H1 (cell line): ENCODE measurements around the gene FMN2. TPM values are rescaled to one million over a fixed set of nuclear protein-coding genes. Genes with fewer than 3 reads are reported as not detected.

Experiments used
- CTCF ChIA-PET: fragments of 300-600 bp; sonication (Branson Sonifier 250); formaldehyde crosslinking; loops from one replicate; lab custom pipeline; 2021; ENCODE audit not compliant: partially characterized antibody; lab: Charles Lee
- POLR2A ChIA-PET: fragments of 300-600 bp; sonication (Branson Sonifier 250); formaldehyde crosslinking; loops from one replicate; lab custom pipeline; 2021; ENCODE audit warnings: inconsistent platforms; ENCODE audit not compliant: partially characterized antibody; lab: Charles Lee
- DNase-seq, 2 experiments: peaks; one replicate each; pipeline versions ENCODE4 v3.0.0 to v3.0.0-alpha.2; 2010 to 2022; ENCODE audit warnings: low spot score in 2 of 2, low read depth in 1 of 2, mixed read lengths in 1 of 2
- FAIRE-seq: peaks from 2 replicates; lab custom pipeline; 2011; peaks lifted over from hg19 to GRCh38; lab: Jason Lieb, UNC
- H2AFZ ChIP-seq: 2 replicates; pipeline ENCODE4 v1.8.1; 2012; ENCODE audit warnings: low read length, inconsistent platforms
- H2AK5ac ChIP-seq: 2 replicates; pipeline ENCODE4 v1.6.1; 2013; ENCODE audit warnings: low read depth, low read length
- H2BK120ac ChIP-seq: replicated peaks from 2 replicates; pipeline ENCODE3; 2013; ENCODE audit warnings: low read depth, low read length, inconsistent platforms
- H2BK12ac ChIP-seq: 2 replicates; pipeline ENCODE4 v1.6.1; 2013; ENCODE audit warnings: low read depth, low read length
- H2BK15ac ChIP-seq: 2 replicates; pipeline ENCODE4 v1.6.1; 2013; ENCODE audit warnings: low read length
- H2BK20ac ChIP-seq: 2 replicates; pipeline ENCODE4 v1.6.1; 2013; ENCODE audit warnings: low read length
- H2BK5ac ChIP-seq: 2 replicates; pipeline ENCODE4 v1.6.1; 2013; ENCODE audit warnings: low read depth, low read length
- H3K14ac ChIP-seq: 2 replicates; pipeline ENCODE4 v1.6.1; 2013; ENCODE audit warnings: inconsistent platforms; ENCODE audit not compliant: insufficient read length
- H3K18ac ChIP-seq: 2 replicates; pipeline ENCODE4 v1.6.1; 2013; ENCODE audit warnings: low read length; ENCODE audit errors: extremely low read depth
- H3K23ac ChIP-seq: 2 replicates; pipeline ENCODE4 v1.6.1; 2013; ENCODE audit warnings: inconsistent platforms; ENCODE audit not compliant: insufficient read length
- H3K23me2 ChIP-seq: 2 replicates; pipeline ENCODE4 v1.6.1; 2013; ENCODE audit warnings: low read depth, low read length
- H3K27ac ChIP-seq: 2 replicates; pipeline ENCODE4 v1.6.1; 2011; ENCODE audit warnings: low read depth, low read length, inconsistent platforms
- H3K27me3 ChIP-seq, 4 experiments: replicated peaks in 1 of 4; 1 replicate in 1 of 4; 2 replicates in 3 of 4; pipeline versions ENCODE4 v1.6.1 to v1.8.1; 2011 to 2013; ENCODE audit warnings: low read length in 3 of 4, mild to moderate bottlenecking in 3 of 4, inconsistent platforms in 2 of 4, mixed read lengths in 2 of 4, moderate library complexity in 1 of 4; ENCODE audit not compliant: control insufficient read depth in 3 of 4, insufficient read depth in 3 of 4; ENCODE audit errors: extremely low read depth in 1 of 4
- H3K36me3 ChIP-seq, 4 experiments: 2 replicates each; pipeline versions ENCODE4 v1.6.1 to v1.8.1; 2011 to 2013; ENCODE audit warnings: mild to moderate bottlenecking in 4 of 4, low read length in 3 of 4, moderate library complexity in 2 of 4, control low read depth in 1 of 4, inconsistent platforms in 1 of 4; ENCODE audit not compliant: insufficient read depth in 4 of 4, control insufficient read depth in 2 of 4
- H3K4ac ChIP-seq: replicated peaks from 2 replicates; pipeline ENCODE3; 2013; ENCODE audit warnings: low read length, low read depth, mixed read lengths, inconsistent platforms; ENCODE audit not compliant: insufficient read length
- H3K4me1 ChIP-seq, 4 experiments: replicated peaks in 1 of 4; 1 replicate in 1 of 4; 2 replicates in 3 of 4; pipeline versions ENCODE4 v1.6.1 to v1.8.1; 2011 to 2013; ENCODE audit warnings: low read length in 3 of 4, inconsistent platforms in 2 of 4, mixed read lengths in 1 of 4; ENCODE audit not compliant: insufficient read depth in 4 of 4, control insufficient read depth in 3 of 4
- H3K4me2 ChIP-seq, 2 experiments: 2 replicates each; pipeline versions ENCODE4 v1.6.1 to v1.8.1; 2011 to 2013; ENCODE audit warnings: low read depth in 2 of 2, low read length in 2 of 2, control low read depth in 1 of 2, inconsistent platforms in 1 of 2, mild to moderate bottlenecking in 1 of 2; ENCODE audit not compliant: insufficient read depth in 1 of 2
- H3K4me3 ChIP-seq, 4 experiments: fragments of 200-600, 300-600 bp in 1 of 4; sonication (generic), shearing (Covaris generic), sonication (Bioruptor Twin) in 1 of 4; 2 replicates each; pipeline versions ENCODE4 v1.5.1 to v1.8.1; 2011 to 2016; ENCODE audit warnings: low read length in 4 of 4, low read depth in 3 of 4, control low read depth in 2 of 4, inconsistent platforms in 2 of 4, mild to moderate bottlenecking in 2 of 4, mixed read lengths in 1 of 4, moderate library complexity in 1 of 4; ENCODE audit not compliant: insufficient read depth in 2 of 4; ENCODE audit errors: extremely low read depth in 1 of 4
- H3K56ac ChIP-seq: replicated peaks from 2 replicates; pipeline ENCODE3; 2013; ENCODE audit warnings: low read depth, mild to moderate bottlenecking, mixed read lengths, low read length, inconsistent platforms; ENCODE audit not compliant: insufficient read length
- H3K79me1 ChIP-seq: 2 replicates; pipeline ENCODE4 v1.6.1; 2013; ENCODE audit warnings: low read depth, low read length, control low read depth
- H3K79me2 ChIP-seq, 2 experiments: 2 replicates each; pipeline versions ENCODE4 v1.6.1 to v1.8.1; 2012 to 2013; ENCODE audit warnings: low read length in 2 of 2, mild to moderate bottlenecking in 2 of 2, inconsistent platforms in 1 of 2; ENCODE audit not compliant: insufficient read depth in 2 of 2, control insufficient read depth in 1 of 2
- H3K9ac ChIP-seq, 4 experiments: replicated peaks in 1 of 4; 1 replicate in 1 of 4; 2 replicates in 3 of 4; pipeline versions ENCODE4 v1.6.1 to v1.8.1; 2011 to 2013; ENCODE audit warnings: low read depth in 3 of 4, low read length in 3 of 4, control low read depth in 2 of 4, mild to moderate bottlenecking in 2 of 4, moderate library complexity in 2 of 4, inconsistent platforms in 1 of 4; ENCODE audit errors: extremely low read depth in 1 of 4
- H3K9me3 ChIP-seq, 2 experiments: 2 replicates each; pipeline versions ENCODE4 v1.6.1 to v1.8.1; 2012 to 2013; ENCODE audit warnings: mild to moderate bottlenecking in 2 of 2, moderate library complexity in 2 of 2, control low read depth in 1 of 2, inconsistent platforms in 1 of 2, low read depth in 1 of 2, low read length in 1 of 2, mixed read lengths in 1 of 2; ENCODE audit not compliant: insufficient read depth in 2 of 2
- H4K20me1 ChIP-seq, 2 experiments: replicated peaks in 1 of 2; 2 replicates each; pipeline versions ENCODE3 to v1.8.1; 2011 to 2013; ENCODE audit warnings: inconsistent platforms in 2 of 2, low read length in 2 of 2, mild to moderate bottlenecking in 1 of 2; ENCODE audit not compliant: insufficient read depth in 2 of 2, control insufficient read depth in 1 of 2
- H4K5ac ChIP-seq: 2 replicates; pipeline ENCODE4 v1.6.1; 2013; ENCODE audit warnings: low read length, low read depth, mixed read lengths, inconsistent platforms; ENCODE audit not compliant: insufficient read length
- H4K8ac ChIP-seq: 2 replicates; pipeline ENCODE4 v1.8.0; 2013; ENCODE audit warnings: mild to moderate bottlenecking, moderate library complexity, low read length, inconsistent platforms; ENCODE audit not compliant: insufficient read depth; ENCODE audit errors: extremely low read depth
- H4K91ac ChIP-seq: replicated peaks from 2 replicates; pipeline ENCODE3; 2013; ENCODE audit warnings: low read length, mixed read lengths, inconsistent platforms; ENCODE audit not compliant: insufficient read length
- ASH2L ChIP-seq: fragments of 200-600, 300-600 bp; sonication (generic); IDR thresholded peaks from one replicate; pipeline ENCODE4 v1.7.1; 2017; ENCODE audit warnings: low read length
- RBBP5 ChIP-seq: IDR thresholded peaks from 2 replicates; pipeline ENCODE4 v1.7.1; 2012; ENCODE audit warnings: low read depth, mild to moderate bottlenecking, inconsistent platforms, low read length, moderate library complexity, borderline replicate concordance
- RNF2 ChIP-seq: fragments of 200-900, 300-1000 bp; sonication (generic); IDR thresholded peaks from 2 replicates; pipeline ENCODE4 v1.7.1; 2016; ENCODE audit warnings: borderline replicate concordance, low read depth, mild to moderate bottlenecking, antibody characterized with exemption, low read length; ENCODE audit not compliant: poor library complexity, severe bottlenecking; ENCODE audit errors: missing control alignments
- SIN3A ChIP-seq, 2 experiments: IDR thresholded peaks in 1 of 2; conservative IDR thresholded peaks in 1 of 2; 2 replicates each; pipeline ENCODE4 v1.6.1; 2011 to 2012; ENCODE audit warnings: low read length in 2 of 2, improper control_type of control experiment in 1 of 2, low read depth in 1 of 2, mild to moderate bottlenecking in 1 of 2
- WGBS, 2 experiments: shearing (Covaris generic) in 1 of 2; methylation state at CpG; one replicate each; pipeline versions ENCODE4 v1.1.6 to v1.1.7; 2013 to 2015; ENCODE audit warnings: low lambda C conversion rate in 2 of 2, mixed read lengths in 2 of 2, inconsistent platforms in 1 of 2, low coverage in 1 of 2, missing lambda C conversion rate in 1 of 2; ENCODE audit not compliant: insufficient replicate concordance in 2 of 2, insufficient coverage in 1 of 2, insufficient read length in 1 of 2; ENCODE audit errors: extremely low coverage in 1 of 2, missing lambda C conversion rate in 1 of 2; 5-methylcytosine and 5-hydroxymethylcytosine counted together
- polyA plus RNA-seq, 7 experiments: library from polyadenylated mRNA; depleted of rRNA in 3 of 7; stranded (reverse) in 5 of 7; unstranded in 2 of 7; fragments of >200 nt in 5 of 7; fragments of 200-250 nt in 2 of 7; gene quantifications; 1 replicate in 5 of 7; 2 replicates in 1 of 7; 4 replicates in 1 of 7; pipeline versions ENCODE4 v1.2.1 to v1.2.3, GENCODE V29; 2011 to 2013; ENCODE audit warnings: missing spikeins in 2 of 7, mixed read lengths in 2 of 7
- total RNA-seq: library from RNA; stranded (reverse); fragmentation: NEBNext Ultra II Directional; extraction: Animal tissue kit (Norgen Biotek cat#: 25700); gene quantifications from 2 replicates; pipeline ENCODE4 v1.2.1, GENCODE V29; 2021

Gene FMN2
- total and polyA plus RNA-seq, 2 of the 8 experiments (the other 6 are each of a cell fraction or from before 2014, with no cell fraction given): 0.83 to 2.0 TPM

GRCh38 chr1:240349695-240350094 lies 258.0 kb downstream of the FMN2 start:
- FAIRE-seq (no peak), DNase-seq (no peak)
- no peak overlapping the region for H4K91ac ChIP-seq
- H3K23me2 ChIP-seq: no peaks in the 10 kb centered on the region
- no peaks in the 10 kb centered on the region for H3K4me1 ChIP-seq
- no peaks in the 10 kb centered on the region for H3K36me3 ChIP-seq
- H3K56ac ChIP-seq: no peak overlapping the region
- no peaks in the 10 kb centered on the region for H3K27me3 ChIP-seq
- no peak overlapping the region for H3K4me2 ChIP-seq
- no peaks in the 10 kb centered on the region for H3K79me2 ChIP-seq
- CTCF ChIA-PET: no interaction called here
- POLR2A ChIA-PET: no interaction called here
- no peaks in the 10 kb centered on the region for H3K9me3 ChIP-seq
- H4K8ac ChIP-seq: no peak overlapping the region
- H2AFZ ChIP-seq: no peak overlapping the region
- no peak overlapping the region for H3K9ac ChIP-seq
- H4K20me1 ChIP-seq: no peaks in the 10 kb centered on the region
- no peak overlapping the region for H2BK12ac ChIP-seq
- H2BK20ac ChIP-seq: no peak overlapping the region
- no peak overlapping the region for H3K14ac ChIP-seq
- no peak overlapping the region for H2AK5ac ChIP-seq
- H3K27ac ChIP-seq: no peak overlapping the region
- H3K23ac ChIP-seq: no peak overlapping the region
- H4K5ac ChIP-seq: no peak overlapping the region
- no peak overlapping the region for H3K18ac ChIP-seq
- H2BK15ac ChIP-seq: no peak overlapping the region
- no peak overlapping the region for H3K4ac ChIP-seq
- H3K79me1 ChIP-seq: no peaks in the 10 kb centered on the region
- TF ChIP-seq ASH2L: no peak
- no peak for TF ChIP-seq RNF2
- TF ChIP-seq SIN3A (conservative IDR thresholded peaks at IDR 0.05 in 1 of 2, IDR thresholded peaks at IDR 0.05 in 1 of 2; ENCODE audit: low read depth in 1 of 2, low read length in 2 of 2): no peak
- no peak for TF ChIP-seq RBBP5
- no peak overlapping the region for H2BK5ac ChIP-seq
- no peak overlapping the region for H3K4me3 ChIP-seq
- H2BK120ac ChIP-seq: no peak overlapping the region
- 89% methylated on average over 2 of the region's 2 CpGs; no CpG with 5 or more reads in 1 of the 2 experiments for WGBS, 2 experiments
